Gastroesophageal sphincter (tissue), 4 donors: ENCODE measurements around the gene SLC37A1. TPM values are rescaled to one million over a fixed set of nuclear protein-coding genes. Genes with fewer than 3 reads are reported as not detected.

Source experiments
- ATAC-seq: fragments of 150-250 bp; one replicate; pipeline ENCODE4 v1.9.1; 2016; ENCODE audit warnings: mild to moderate bottlenecking, moderate library complexity
- H3K27ac ChIP-seq, 4 donors: fragments of 200-600 bp; sonication (generic) in 3 of 4; 1 replicate in 3 of 4; 2 replicates in 1 of 4; pipeline ENCODE4 v1.5.1; 2016 to 2019
- H3K27me3 ChIP-seq: fragments of 200-600 bp; sonication (generic); one replicate; pipeline ENCODE4 v1.5.1; 2019
- H3K36me3 ChIP-seq, 2 donors: fragments of 200-600 bp; sonication (generic); one replicate each; pipeline ENCODE4 v1.5.1; 2019; ENCODE audit warnings: control low read depth in 1 of 2
- H3K4me1 ChIP-seq, 3 donors: fragments of 200-600 bp; sonication (generic); 1 replicate in 2 of 3; 2 replicates in 1 of 3; pipeline ENCODE4 v1.5.1; 2016 to 2019; ENCODE audit warnings: control low read depth in 2 of 3
- H3K4me3 ChIP-seq, 2 donors: fragments of 200-600 bp; sonication (generic); one replicate each; pipeline ENCODE4 v1.5.1; 2019; ENCODE audit warnings: mild to moderate bottlenecking in 1 of 2, moderate library complexity in 1 of 2
- H3K9me3 ChIP-seq, 3 donors: fragments of 200-600 bp; sonication (generic); one replicate each; pipeline ENCODE4 v1.5.1; 2017 to 2019; ENCODE audit warnings: control low read depth in 2 of 3
- EP300 ChIP-seq: sonication (generic); formaldehyde crosslinking; IDR thresholded peaks from one replicate; pipeline ENCODE4 v1.6.1; 2017; ENCODE audit warnings: antibody characterized with exemption, mild to moderate bottlenecking
- POLR2A ChIP-seq, 2 donors: fragments of 450-650 bp; IDR thresholded peaks; one replicate each; pipeline ENCODE4 v1.6.1; 2017; ENCODE audit warnings: antibody characterized with exemption in 2 of 2, mild to moderate bottlenecking in 2 of 2, moderate library complexity in 1 of 2
- POLR2AphosphoS5 ChIP-seq: sonication (generic); formaldehyde crosslinking; IDR thresholded peaks from one replicate; pipeline ENCODE4 v1.6.1; 2017; ENCODE audit warnings: antibody characterized with exemption
- WGBS, 2 donors: methylation state at CpG; one replicate each; pipeline ENCODE4 v1.1.5; 2018; ENCODE audit warnings: low coverage in 1 of 2; 5-methylcytosine and 5-hydroxymethylcytosine counted together
- total RNA-seq, 4 donors: library from RNA; depleted of rRNA; stranded (reverse); fragments of >200 nt; gene quantifications; one replicate each; pipeline ENCODE4 v1.1.0, GENCODE V29; 2016
- TF ChIP-seq, protein P1 (sequence below), 4 experiments: fragments of 200-600 bp in 2 of 4; fragments of 450-650 bp in 2 of 4; sonication (generic) in 1 of 4; IDR thresholded peaks; one replicate each; pipeline ENCODE4 v1.5.1; 2017 to 2019; ENCODE audit warnings: antibody characterized with exemption in 4 of 4, mild to moderate bottlenecking in 2 of 4, moderate library complexity in 2 of 4

Gene SLC37A1
- total RNA-seq, 4 donors from 2014 or later = 3.7 to 7.8 (median 4.3) TPM

DNA sequence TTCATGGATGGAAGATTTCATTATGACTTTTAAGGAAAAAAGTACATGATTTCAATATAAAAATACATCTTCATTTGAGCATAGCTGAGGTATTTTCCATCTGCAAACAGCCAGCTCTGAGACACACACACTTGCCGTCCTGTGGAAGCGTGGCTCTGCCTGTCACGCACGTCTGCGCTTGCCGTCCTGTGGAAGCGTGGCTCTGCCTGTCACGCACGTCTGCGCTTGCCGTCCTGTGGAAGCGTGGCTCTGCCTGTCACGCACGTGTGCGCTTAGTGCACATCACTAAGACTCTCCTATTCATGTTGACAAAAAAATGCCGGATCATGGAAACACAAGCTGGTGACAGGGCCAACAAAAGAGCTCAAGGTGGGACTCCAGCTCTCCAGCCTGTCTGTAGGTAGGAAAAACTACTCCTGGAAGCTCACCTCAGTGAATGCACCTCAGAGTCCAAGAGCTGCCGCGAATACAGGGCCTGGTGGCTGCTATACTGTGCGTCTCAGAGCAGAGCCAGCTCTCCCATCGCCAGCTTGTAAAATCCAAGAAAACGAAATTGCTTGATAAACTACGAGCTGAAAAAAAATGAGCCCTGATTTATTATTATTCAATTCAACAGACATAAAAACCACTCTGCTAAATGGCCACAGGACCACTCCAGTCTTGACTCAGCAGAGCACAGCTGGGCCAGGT is 69.3 kb downstream of the SLC37A1 start:
- WGBS, 2 donors = 80 to 85% methylated on average over 11 to 21 of the region's 22 CpGs
- no peak for ATAC-seq

DNA sequence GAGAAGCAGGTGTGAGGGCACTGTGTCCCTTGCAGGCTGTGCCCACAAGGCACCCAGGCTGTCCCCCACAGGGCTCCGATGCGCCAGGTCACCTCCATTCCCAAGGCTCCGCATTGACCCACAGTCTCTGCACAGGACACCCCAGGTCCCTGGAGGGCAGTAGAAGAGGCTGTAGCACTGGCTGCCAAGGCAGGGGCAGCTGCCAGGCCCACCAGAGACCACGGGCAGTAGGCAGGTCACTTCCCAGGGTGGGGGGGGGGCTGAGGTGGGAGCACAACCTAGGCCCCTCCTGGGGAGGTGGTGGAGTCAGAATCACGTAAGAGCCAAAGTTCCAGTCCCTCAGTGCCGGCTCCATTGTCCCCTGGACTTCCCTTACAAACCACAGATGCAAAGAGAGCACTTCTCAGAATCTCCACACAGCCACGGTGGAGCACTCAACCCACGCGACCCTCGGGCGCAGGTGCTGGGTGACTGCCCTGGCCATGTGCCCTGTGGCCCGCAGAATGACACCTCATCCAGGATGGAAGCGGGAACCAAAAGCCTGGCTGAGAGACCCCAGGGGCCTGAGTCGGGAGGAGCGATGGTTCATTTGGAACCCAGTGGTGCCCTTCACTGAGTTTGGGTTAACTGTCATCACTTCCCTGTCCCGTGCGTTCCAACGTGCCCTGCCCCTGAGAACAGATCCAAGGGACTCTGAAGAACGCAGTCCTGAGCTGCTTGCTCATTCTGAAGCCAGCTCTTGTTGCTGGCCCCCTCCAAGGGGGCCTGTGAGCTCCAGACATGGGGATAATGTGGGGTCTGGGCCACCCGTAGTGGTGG is 70.0 kb downstream of the SLC37A1 start:
- Histone ChIP-seq H3K36me3 (peaks cover 0 to 5% of the 10 kb centered on the region in 2 donors), H3K27me3 (no peaks in the 10 kb centered on the region), H3K27ac (no peak overlapping the region), H3K4me1 (no peaks in the 10 kb centered on the region), H3K4me3 (no peak overlapping the region), H3K9me3 (no peaks in the 10 kb centered on the region)
- ATAC-seq = no peak
- TF ChIP-seq POLR2A (IDR thresholded peaks at IDR 0.05) (no peak), POLR2AphosphoS5 (no peak), EP300 (no peak)
- TF ChIP-seq, protein P1, sequence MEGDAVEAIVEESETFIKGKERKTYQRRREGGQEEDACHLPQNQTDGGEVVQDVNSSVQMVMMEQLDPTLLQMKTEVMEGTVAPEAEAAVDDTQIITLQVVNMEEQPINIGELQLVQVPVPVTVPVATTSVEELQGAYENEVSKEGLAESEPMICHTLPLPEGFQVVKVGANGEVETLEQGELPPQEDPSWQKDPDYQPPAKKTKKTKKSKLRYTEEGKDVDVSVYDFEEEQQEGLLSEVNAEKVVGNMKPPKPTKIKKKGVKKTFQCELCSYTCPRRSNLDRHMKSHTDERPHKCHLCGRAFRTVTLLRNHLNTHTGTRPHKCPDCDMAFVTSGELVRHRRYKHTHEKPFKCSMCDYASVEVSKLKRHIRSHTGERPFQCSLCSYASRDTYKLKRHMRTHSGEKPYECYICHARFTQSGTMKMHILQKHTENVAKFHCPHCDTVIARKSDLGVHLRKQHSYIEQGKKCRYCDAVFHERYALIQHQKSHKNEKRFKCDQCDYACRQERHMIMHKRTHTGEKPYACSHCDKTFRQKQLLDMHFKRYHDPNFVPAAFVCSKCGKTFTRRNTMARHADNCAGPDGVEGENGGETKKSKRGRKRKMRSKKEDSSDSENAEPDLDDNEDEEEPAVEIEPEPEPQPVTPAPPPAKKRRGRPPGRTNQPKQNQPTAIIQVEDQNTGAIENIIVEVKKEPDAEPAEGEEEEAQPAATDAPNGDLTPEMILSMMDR (IDR thresholded peaks at IDR 0.05) = no peak
- 90 to 100% methylated on average over 1 to 2 of the region's 20 CpGs for WGBS, 2 donors

More for the DNA sequence above, 69.3 kb downstream of the SLC37A1 start:
- H3K27me3 ChIP-seq = no peaks in the 10 kb centered on the region
- H3K27ac ChIP-seq = no peak overlapping the region
- no peaks in the 10 kb centered on the region for H3K4me1 ChIP-seq
- no peak overlapping the region for H3K4me3 ChIP-seq
- TF ChIP-seq EP300 = no peak
- no peak for TF ChIP-seq POLR2AphosphoS5
- TF ChIP-seq POLR2A (IDR thresholded peaks at IDR 0.05) = no peak
- TF ChIP-seq, protein P1 (IDR thresholded peaks at IDR 0.05) = no peak
- H3K36me3 ChIP-seq = peaks cover 0 to 5% of the 10 kb centered on the region in 2 donors
- H3K9me3 ChIP-seq = no peaks in the 10 kb centered on the region

DNA sequence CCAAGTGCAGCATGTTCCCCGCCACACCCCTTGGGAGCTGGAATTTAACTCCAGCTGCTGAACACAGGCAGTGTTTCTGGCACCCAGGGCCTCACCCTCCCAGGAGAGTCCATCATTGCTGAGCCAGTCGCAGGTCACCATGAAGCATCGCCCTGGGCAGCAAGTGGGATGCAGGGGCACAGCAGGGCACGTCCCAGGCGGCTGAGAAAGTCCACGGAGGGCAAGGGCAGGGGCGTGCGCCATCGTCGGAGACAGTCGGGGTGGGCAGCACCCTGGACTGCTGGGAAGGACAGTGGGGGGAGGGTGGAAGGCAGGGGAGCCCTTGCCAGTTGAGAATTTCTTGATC is 70.6 kb downstream of the SLC37A1 start:
- Histone ChIP-seq H3K9me3 (no peaks in the 10 kb centered on the region), H3K36me3 (peaks cover 0 to 5% of the 10 kb centered on the region in 2 donors), H3K27me3 (no peaks in the 10 kb centered on the region), H3K4me1 (no peaks in the 10 kb centered on the region), H3K4me3 (no peak overlapping the region), H3K27ac (no peak overlapping the region)
- WGBS, 2 donors = 76 to 81% methylated on average over 3 to 5 of the region's 11 CpGs
- no peak for TF ChIP-seq POLR2AphosphoS5
- TF ChIP-seq, protein P1 (IDR thresholded peaks at IDR 0.05) = no peak
- no peak for TF ChIP-seq POLR2A (IDR thresholded peaks at IDR 0.05)
- no peak for TF ChIP-seq EP300
- ATAC-seq = no peak

DNA sequence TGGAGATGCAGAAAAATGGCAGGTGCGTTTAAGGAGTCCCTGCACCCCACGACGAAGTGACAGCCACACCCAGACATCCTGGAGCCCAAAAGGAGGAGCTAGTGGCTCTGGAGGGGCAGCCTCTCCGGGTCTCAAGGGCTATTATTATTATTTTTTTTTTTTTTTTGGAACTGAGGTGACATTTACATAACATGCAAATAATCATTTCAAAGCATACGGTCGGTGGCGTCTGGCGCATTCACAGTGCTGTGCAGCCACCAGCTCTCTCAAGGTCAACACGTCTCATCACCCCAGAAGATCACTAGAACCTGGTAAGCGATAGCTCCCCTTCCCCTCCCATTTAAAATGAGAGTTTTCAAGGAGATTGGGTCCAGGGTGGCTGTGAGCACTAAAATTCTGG is 72.2 kb downstream of the SLC37A1 start:
- H3K4me3 ChIP-seq = no peak overlapping the region
- WGBS, 2 donors = 0 to 56% methylated on average over 2 to 10 of the region's 10 CpGs
- H3K9me3 ChIP-seq = no peaks in the 10 kb centered on the region
- H3K27ac ChIP-seq = no peak overlapping the region
- H3K36me3 ChIP-seq = peaks cover 0 to 3% of the 10 kb centered on the region in 2 donors
- no peaks in the 10 kb centered on the region for H3K4me1 ChIP-seq
- TF ChIP-seq, protein P1 (IDR thresholded peaks at IDR 0.05) = no peak
- TF ChIP-seq EP300 = no peak
- TF ChIP-seq POLR2AphosphoS5 = no peak
- TF ChIP-seq POLR2A (IDR thresholded peaks at IDR 0.05) = no peak
- H3K27me3 ChIP-seq = no peaks in the 10 kb centered on the region
- no peak for ATAC-seq
